HG03565 (cell line): ENCODE measurements around the gene EEF1AKMT4.
"Not testable (repeated sequence)": the region's sequence is repeated elsewhere in the genome, so short reads cannot be mapped to it uniquely, and the experiment has no call there.

ENCODE experiments used
- ATAC-seq: cut with Tn5 transposase; IDR thresholded peaks from one replicate; pipeline ENCODE4 v1.9.1; 2021; ENCODE audit warnings: mild to moderate bottlenecking, moderate library complexity; ENCODE audit not compliant: unreplicated experiment

Gene EEF1AKMT4

DNA sequence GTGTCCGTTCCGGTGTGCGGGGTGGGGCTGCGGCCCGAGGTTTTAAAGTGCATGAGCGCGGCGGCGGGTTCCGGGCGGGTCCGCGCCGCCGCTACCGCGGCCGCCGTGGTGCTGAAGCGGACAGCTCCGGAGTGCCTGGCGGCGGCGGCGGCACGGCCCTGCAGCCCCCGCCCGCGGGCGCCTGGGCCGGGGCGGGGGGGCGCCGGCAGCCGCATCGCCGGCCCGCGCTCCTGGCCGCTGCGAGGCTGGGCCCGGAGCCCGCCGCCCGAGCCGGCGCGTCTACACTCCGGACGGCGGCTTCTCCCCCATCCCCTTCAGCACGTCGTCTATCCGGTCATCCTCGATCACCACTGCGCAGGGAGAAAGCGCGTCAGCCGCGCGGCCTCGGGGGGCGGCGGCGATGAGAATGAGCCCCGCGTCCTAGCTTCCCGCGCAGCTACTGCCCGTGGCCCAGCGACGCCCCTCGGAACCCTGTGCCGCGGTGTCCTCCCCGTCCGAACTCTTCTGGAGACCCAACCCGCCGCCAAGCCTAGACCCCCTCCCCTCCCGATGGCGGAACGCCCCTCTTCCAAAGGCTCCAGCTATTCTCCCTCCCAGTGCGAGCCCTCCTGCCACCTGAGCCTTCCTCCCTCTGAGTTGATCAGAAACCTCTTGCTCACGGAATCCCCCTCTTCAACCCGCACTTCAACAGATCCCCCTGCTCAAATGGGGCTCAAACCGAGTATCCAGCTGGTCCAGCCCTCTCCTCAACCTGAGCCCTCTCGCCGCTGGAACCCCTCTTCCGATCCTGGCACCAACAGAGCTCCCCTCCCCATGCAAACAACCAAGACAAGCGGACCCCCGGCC, 10.6 kb downstream of the EEF1AKMT4 start:
- no peak for ATAC-seq

DNA sequence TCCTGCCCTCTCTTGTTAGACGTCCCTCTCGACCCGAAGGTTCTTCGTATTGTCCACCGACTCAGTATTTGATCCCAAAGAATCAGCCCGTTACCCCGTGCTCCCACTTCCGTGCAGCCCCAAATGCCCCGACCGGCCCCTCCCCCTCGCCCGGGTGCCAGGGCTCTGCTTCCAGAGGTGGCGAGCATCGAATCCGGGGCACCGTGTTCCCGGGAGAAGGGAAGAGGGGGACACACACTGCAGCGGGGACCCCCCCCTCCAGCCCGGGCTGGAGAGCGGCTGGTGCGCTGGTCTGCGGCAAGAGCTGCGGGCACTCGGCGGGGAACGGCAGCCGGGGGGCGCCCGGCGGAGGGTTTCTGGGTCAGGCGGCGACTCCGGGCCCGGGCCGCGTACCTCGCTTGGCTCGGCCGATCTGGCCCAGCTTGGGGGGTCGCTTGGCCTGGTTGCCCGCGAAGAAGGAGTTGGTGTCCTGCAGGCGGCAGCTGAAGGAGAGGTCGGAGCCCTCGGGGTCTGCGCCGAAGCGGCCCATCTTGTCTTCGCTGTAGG, 11.3 kb downstream of the EEF1AKMT4 start:
- no peak for ATAC-seq

DNA sequence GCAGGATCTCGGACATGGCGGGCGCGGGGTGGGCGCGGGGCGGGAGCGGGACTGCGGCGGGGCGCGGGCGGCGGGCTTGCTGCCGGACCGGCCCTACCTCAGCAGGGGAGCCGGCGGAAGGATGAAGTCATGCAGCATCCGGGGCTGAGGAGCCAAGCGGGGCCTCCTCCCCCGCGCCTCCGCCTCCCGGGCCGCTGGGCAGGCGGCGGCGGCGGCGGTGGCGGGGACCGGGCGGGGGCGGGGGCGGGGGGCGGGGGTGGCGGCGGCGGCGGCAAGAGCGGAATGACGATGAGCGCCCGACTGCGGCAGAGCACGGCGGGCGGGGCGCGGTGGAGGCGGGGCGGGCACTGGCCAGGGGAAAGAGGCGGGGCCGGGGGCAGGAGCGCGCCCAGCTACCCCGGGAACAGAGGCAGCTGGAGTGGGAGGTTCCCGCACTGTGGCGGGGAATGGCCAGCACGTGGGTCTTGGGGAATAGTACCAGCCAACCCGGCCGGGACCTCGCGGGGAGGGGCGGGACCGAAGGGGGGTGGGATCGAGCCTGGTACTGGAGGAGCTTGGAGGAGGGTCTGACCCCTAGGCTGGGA, 11.9 kb downstream of the EEF1AKMT4 start, which contains the start of gene CAMK2N2:
Gene CAMK2N2, minus strand, starts transcription at position 284 of the 584 bp plus-strand sequence. Its CDS starts 268 bp downstream, at position 16.
- no peak for ATAC-seq

DNA sequence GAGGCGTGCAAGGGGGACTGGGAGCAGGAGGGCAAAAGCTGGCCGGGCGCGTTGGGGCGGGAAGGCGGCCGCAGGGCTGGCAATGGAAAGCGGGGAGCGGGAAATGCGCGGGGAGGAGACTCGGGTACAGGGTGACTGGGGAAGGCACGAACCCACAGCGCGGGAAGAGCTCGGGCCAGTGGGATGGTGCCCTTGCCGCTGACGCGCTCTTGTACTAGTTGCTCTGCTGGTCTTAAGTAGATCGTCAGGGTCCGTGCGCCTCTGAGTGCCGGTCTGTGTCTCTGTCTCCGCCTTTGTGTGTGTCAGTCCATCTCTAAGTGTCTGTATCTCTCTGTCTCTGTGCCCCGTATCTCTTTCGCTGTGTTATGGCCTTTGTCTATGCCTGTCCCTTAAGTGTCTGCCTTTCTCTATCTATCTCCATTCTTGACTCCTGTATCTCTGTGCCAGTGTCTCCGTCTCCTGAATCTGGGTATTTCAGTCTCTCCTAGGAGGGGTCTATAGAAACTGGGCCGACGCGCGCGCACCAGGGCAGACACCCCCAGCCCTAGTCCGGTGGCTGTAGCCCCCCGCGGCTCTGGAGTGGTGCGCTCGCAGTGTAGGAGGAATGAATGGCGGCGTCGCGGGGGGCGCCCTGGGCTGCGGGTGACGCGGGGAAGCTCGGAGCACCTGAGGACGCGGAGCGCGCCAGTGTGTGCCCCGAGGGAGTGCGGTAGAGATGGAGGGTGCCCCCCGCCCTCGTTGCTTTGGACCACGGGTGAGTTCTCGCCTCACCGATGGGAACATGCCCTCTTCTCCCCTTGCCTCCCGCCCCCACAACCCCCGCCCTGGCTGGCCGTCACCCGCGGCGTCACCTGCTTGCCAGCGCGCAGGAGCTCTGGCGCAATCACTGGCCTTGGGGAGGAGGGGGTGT, 12.6 kb downstream of the EEF1AKMT4 start:
- no peak for ATAC-seq

DNA sequence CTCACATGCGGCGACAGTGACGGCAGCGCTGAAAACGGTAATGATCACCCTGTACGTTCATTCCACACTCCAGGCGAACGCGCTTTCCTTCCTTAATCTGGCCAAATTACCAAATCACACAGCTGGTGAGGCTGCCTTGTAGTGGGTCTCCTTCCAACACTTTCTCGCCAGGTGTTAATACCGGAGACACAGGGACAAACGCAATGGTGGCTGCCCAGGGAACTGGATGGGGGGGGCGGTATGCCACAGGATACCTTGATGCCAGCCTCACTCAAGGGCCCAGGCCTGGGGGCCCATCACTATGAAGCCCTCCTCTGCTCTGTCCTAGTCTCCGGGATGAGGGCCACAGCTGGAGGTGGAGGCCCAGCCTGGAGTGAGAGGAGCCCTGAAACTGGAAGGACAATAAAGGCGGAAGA, 13.3 kb downstream of the EEF1AKMT4 start:
- no peak for ATAC-seq

DNA sequence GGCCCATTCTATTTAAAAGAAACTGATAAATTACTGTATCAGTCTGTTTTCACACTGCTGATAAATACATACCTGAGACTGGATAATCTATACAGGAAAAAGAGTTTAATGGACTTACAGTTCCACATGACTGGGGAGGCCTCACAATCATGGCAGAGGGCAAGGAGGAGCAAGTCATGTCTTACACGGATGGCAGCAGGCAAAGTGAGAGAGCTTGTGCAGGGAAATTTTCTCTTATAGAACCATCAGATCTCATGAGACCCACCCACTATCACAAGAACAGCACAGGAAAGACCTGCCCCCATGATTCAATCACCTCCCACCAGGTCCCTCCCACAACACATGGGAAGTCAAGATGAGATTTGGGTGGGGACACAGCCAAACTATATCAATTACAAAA, 17.8 kb downstream of the EEF1AKMT4 start:
- ATAC-seq, result not testable (repeated sequence)

DNA sequence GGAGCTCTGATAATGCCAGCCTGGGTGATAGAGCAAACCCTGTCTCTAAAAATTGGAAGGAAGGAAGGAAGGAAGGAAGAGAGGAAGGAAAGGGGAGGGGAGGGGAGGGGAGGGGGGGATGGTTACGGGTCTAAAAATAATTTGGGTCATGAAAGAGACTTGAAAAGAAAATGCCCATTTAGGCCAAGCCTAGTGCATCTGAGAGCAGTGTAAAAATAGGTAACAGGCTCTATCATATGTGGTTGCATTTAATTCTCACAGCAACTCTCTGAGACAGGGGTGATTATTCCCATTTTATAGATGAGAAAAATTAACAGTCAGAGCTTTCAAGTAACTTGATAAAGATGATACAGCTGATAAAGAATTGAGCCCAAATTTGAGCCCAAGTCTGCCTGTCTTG, 22.8 kb downstream of the EEF1AKMT4 start:
- ATAC-seq, result no peak

DNA sequence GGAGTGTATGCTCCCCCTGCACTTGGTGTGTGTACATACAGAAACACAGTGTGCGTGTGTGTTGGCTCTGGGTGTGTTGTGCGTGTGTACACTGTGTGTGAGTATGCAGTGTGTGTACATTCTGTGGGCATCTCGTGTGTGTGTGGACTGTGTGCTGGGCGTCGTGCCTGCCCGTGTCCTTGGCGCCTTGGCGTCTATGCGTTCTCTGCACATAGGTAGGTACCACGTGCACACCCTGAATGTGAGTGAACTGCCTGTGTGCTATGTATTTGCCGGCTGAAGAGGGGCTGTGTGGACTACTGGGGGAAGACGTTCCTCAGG, 25.9 kb downstream of the EEF1AKMT4 start:
- ATAC-seq, result no peak

DNA sequence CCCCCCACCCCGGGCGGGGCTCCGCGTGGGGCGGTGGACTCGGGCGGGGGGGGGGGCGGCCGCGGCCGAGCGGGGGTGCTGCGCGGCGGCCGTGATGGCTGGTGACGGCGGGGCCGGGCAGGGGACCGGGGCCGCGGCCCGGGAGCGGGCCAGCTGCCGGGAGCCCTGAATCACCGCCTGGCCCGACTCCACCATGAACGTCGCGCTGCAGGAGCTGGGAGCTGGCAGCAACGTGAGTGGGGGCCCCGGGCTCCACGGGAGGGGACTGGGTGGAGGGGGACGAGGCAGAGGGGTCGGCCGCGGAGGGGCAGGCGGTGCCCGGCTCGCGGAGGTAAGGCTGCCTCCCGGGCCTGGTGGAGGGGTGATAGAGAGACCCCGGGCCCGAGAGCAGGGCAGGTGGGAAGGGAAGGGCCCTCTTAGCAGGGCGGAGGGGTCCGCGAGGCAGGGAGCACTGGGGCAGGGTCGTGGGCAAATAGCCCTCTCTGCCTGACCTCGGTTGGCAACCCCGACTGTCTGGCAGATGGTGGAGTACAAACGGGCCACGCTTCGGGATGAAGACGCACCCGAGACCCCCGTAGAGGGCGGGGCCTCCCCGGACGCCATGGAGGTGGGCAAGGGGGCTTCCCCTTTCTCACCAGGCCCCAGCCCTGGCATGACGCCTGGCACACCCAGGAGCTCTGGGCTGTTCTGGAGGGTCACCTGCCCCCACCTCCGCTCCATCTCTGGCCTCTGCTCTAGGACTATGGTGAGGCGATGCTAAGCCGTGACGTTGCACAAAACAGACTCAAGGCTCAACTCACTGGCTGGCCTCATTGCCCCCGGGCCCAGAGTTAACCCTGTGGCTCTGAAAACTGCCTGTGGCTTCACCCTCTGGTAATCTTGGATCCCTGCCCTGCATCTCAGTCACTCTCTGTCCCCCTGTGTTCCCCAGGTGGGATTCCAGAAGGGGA, 26.8 kb downstream of the EEF1AKMT4 start, which contains the start of gene ECE2:
Gene ECE2, plus strand, starts transcription at position 62 of the 950 bp plus-strand sequence. Its CDS starts 132 bp downstream, at position 194.
- ATAC-seq, result no peak

DNA sequence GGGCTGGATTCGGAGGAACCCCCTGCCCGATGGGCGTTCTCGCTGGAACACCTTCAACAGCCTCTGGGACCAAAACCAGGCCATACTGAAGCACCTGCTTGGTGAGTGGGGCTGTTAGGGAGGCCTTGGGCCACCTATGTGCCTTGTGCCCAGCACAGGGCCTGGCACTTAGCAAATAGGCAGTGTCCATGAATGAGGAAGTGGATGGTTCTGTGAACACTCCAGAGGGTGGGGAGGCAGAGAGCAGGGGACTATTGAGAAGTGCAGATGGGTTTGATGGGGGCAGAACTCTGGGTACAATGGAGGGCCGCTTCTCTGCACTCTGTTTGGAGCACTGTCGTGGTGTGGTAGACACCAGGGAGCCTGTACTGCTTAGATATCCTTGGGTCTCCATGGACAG, 27.9 kb downstream of the EEF1AKMT4 start:
- ATAC-seq, result no peak

DNA sequence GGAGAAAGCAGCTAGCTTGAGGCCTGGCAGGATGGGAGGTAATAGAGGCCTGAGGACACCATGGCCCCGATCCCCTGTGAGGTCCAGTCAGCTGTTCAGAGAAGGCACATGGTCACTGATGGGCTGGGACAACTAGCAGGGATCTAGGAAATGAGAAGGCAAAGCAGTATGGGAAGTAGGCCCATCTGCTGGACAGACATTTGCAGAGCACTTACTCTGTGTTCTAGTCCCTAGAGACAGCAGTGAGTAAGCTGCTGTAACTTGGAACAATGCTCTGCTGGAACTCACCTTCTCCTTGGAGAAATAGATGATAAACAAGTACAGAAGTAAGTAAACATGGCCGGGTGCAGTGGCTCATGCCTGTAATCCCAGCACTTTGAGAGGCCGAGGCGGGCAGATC, 33.5 kb downstream of the EEF1AKMT4 start:
- no peak for ATAC-seq

DNA sequence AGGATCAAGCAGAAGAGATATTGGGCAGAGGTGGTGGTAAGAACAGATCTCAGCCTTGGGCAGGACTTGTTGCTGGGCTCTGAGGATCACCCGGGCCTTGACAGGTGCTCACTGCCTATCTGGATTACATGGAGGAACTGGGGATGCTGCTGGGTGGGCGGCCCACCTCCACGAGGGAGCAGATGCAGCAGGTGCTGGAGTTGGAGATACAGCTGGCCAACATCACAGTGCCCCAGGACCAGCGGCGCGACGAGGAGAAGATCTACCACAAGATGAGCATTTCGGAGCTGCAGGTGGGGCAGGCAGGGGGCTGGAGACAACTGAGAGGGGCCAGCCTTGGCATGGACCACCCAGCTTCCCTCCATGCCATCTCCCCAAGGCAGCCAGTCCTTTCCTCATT, 34.2 kb downstream of the EEF1AKMT4 start:
- no peak for ATAC-seq

DNA sequence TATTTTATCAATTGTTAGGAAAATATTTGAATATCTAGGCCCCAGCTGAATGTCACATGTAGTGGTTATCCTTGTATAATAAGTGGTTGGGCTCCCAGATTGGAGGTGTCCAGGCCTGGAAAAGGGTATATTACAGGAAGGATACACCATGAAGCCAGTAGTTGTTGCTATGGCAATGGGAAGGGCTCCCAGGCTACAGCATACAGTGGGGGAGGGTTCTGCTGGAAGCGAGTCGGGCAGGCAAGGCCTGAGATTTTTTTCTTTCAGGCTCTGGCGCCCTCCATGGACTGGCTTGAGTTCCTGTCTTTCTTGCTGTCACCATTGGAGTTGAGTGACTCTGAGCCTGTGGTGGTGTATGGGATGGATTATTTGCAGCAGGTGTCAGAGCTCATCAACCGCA, 35.2 kb downstream of the EEF1AKMT4 start:
- no peak for ATAC-seq

DNA sequence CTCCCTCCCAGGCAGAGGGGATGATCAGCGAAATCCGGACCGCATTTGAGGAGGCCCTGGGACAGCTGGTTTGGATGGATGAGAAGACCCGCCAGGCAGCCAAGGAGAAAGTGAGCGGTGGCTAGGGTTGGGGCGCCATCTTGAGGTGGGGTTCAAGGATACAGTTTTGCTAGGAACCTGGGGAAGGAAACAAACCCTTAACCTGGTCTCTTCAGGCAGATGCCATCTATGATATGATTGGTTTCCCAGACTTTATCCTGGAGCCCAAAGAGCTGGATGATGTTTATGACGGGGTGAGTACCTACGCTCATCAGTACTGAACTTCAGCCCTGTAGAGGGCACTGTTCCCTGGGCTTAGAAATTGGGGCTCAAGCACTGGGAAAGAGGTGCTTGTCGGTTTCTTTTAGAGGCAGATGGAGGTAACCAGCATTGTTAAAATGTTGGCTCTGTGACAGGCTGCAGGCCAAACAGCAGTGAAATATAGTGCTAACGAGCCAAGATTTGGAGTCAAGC, 40.0 kb downstream of the EEF1AKMT4 start:
- ATAC-seq, result no peak

DNA sequence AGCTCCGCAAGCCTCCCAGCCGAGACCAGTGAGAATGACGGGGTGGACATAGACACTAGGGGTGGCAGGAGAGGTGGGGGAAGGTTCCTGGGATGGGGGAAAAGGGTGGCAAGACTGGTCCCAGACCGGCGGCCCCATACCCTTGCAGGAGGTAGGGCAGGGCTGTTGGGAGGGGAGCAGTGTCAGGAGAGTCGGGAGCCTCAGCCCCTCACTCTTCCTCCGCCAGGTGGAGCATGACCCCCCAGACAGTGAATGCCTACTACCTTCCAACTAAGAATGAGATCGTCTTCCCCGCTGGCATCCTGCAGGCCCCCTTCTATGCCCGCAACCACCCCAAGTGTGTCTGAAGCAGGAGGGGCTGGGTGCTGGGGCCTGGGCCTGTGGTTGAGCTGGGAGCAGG, 40.9 kb downstream of the EEF1AKMT4 start:
- ATAC-seq, result no peak

DNA sequence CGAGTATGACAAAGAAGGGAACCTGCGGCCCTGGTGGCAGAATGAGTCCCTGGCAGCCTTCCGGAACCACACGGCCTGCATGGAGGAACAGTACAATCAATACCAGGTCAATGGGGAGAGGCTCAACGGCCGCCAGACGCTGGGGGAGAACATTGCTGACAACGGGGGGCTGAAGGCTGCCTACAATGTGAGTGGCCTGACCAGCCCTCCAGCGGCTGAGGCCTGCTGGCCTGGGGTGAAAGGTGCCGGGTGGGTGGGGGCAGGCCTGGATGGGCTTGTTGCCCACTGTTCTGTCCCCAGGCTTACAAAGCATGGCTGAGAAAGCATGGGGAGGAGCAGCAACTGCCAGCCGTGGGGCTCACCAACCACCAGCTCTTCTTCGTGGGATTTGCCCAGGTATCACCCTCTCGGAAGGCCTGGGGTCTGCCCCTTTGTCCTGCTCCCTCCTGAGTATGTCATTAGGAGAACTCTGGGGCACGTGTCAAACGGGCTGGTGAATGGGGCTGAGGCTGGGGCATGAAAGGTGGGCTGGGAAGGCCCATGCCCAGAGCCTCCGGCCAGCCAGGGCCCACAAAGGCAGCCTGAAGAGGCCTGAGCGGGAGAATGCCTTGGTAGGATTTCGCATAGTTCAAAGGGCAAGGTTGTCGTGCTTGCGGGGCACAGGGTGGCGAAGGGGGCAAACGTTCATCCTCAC, 41.7 kb downstream of the EEF1AKMT4 start:
- ATAC-seq, result no peak

DNA sequence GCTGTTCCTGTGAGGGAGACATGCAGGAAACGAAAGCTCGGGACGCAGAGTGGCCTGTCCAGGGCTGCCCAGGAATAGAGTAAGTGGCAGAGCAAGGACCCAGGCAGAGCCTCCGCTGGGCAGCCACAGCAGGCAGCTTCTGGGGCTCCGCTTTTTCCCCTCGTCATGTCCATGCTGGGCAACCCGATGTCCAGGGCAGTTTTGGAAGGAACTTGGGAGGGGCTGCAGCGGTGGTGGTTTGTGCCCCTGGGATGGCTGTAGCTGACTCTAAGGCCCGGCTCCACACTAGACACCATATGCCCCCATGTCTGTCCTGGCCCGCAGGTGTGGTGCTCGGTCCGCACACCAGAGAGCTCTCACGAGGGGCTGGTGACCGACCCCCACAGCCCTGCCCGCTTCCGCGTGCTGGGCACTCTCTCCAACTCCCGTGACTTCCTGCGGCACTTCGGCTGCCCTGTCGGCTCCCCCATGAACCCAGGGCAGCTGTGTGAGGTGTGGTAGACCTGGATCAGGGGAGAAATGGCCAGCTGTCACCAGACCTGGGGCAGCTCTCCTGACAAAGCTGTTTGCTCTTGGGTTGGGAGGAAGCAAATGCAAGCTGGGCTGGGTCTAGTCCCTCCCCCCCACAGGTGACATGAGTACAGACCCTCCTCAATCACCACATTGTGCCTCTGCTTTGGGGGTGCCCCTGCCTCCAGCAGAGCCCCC, 42.4 kb downstream of the EEF1AKMT4 start:
- ATAC-seq, result no peak

DNA sequence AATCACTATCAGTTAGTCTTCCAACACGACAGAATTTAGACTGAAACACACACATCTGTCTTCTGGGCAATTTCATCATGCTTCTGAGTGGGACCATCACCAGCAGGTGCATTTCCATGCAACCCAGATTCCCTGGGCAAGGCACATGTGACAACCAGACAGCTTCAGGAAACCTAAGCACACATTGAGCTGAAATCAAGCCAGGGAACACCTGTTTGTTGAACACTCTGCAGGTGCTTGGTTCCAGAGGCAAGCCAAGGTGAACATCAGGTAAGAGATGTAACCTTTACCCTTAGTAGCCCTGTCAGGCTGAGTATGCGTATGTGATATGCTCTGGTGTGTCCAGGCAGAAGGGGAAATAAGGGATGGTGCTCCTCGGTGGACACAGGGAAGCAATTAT, 46.3 kb downstream of the EEF1AKMT4 start:
- ATAC-seq, result no peak

DNA sequence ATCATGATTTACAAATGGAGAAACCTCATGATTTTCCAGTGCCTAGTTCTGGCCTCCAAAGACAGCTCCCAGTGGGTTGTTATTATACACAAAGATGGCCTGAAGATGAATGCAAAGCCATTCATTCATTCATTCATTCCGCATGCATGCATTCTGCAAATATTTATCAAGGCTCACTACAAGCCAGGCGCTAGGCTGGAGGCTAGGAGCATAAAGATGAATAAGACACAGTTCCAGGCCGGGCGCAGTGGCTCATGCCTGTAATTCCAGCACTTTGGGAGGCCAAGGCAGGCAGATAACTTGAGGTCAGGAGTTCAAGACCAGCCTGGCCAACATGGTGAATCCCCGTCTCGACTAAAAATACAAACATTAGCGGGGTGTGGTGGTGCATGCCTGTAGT, 47.1 kb downstream of the EEF1AKMT4 start:
- no peak for ATAC-seq
